ENCODE measurements around the gene HS6ST1.
"Not testable (repeated sequence)": the region's sequence is repeated elsewhere in the genome, so short reads cannot be mapped to it uniquely, and the experiment has no call there.

HS6ST1 gene

DNA sequence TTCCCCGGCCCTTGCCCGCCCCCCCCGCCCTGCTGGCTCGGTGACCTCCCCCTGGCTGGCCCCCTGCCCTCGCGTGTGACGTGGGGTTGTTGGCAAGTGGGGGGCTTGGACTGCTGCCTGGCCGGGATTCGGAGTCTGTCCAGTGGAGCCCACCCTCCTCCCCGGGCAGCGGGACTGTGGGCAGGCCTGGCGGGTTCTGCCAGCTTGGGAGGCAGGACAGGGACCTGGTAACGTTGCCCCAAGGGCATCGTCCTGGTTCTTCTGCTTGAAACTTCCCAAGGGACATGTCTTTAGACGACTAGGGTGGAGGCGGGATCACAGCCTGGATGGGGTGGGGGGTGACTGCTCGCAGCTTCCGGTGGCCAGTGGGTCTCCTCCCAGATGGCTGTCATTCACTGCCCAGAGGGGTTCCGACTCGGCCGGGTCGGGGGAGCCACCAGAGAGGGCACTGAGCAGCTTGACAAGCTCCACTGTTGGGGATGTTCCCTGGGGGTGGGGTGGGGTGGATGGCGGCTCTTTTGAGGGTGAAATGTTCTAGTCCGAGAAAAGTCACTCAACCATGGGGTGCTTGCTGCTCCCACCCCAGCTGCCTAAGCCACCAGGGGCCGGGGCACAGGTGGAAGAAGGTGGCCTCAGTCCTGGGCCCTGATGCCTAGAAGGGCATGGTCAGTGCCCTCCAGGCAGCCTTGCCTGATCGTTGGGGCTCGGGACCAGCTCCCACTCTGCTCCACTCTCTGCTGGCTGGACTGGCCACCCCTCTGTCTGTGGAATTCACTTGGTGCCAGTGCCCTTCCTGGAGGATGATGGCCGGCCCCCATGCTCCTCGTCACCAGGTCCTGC, 4.3 kb upstream of the HS6ST1 start:
- DNase-seq (ENCODE audit: extremely low read depth in 1 of 2, low read depth in 1 of 2) = no peak

- peak; percentile 34 to 72 for DNase-seq (ENCODE audit: extremely low read depth in 1 of 2, low read depth in 1 of 2)
Observed at GRCh38 chr2:128321784-128322714, 3.4 kb upstream of the HS6ST1 start.

DNA sequence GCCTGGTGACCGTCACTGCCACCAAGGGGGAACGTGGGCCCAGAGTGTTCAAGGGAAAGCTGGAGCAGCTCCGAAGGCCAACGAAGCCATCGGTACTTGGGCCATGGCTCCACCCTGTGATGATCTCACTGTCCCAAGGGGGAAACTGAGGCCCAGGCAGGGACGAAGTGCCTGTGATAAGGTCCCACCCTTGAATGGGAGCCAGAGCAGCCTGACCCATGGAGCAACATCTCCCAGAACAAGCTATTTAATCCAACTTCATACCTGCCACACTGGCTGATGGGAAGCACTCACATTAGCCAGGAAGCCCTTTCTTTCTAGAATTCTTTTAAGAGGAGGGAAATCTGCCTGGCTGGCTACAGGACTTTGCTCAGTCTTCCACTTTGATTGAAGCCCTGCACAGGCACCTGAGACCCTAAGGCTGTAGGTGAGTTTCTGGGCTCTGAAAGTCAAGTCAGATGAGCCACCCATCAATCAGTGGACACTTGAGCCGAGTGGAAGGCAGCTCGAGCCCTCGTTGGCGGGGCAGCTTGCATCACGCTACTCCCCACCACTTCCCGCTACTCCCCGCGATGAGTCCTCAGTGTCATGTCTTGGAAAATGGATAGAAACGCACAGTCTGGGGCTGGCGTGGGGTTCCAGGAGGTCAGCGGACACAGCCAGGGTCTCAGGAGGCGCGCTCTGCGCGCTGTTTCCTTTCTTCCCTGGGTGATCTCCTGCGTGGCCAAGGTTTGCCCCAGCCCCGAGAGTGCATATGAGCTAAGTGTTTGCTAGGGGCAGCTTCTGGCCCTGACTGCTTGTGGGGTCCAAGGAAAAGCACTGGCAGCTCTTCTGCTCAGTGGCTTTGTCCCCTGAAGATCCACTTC, 2.5 kb upstream of the HS6ST1 start:
- no peak for DNase-seq (ENCODE audit: extremely low read depth in 1 of 2, low read depth in 1 of 2)

DNA sequence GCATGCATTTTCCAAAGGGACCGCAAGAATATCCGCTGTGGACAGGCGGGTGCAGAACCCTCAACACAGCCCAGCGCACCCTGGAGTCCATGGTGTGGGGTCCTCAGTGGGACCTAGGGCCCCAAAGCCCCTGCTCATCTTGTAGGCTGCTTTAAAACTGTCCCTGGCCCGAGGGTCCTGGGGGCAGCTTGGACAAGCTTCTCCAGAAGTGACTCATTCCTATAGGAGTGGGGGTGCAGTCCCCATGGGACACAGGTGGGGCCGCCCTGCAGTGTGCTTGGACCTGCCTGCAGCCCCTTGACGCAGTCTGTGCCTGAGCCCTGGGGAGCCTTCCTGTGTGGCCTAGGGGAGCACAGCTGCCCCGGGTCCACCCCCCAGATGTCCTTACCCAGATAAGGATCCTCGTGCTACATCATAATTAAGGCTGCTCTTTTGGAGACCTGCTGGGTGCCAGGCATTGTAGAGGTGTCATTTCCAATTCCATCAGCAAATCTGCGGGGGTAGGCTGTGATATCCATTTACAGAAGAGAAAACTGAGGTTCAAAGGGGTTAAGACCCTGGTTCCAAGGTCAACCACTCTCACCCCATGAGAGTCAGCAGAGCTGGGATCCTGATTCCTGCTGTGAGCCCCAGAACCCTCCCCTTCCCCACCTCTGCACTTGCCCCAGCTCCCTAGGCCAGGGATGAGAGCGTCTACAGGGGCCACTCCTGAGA, 1.7 kb upstream of the HS6ST1 start:
- DNase-seq (ENCODE audit: extremely low read depth in 1 of 2, low read depth in 1 of 2) = no peak

DNA sequence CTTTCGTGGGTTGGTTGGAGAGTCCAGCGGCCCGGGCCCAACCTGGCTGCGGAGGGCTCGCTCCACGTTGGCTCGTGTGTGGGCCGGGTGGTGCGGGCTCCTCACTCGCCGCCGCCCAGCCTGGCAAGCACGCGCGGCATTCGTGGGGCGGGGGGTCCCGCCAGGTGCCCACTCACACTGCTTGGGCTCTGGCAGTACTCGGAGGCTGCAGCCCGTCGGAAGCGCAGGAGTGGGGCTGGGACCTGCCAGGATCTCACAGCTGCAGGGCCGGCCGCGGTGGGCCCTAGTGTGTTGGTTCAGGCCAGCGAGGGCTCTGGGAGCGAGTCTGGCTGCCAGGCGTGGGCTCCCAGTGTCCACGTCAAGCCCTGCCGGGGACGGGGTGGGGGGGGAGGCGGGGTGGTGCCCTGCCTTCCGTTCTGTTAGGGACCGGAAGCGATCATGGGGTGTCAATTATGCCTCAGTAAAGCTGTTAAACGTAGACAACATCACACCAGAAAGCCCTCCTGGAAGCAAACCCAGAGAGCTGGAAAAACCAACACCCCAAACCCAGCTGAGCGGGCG, 1.0 kb upstream of the HS6ST1 start:
- no peak for DNase-seq (ENCODE audit: extremely low read depth in 1 of 2, low read depth in 1 of 2)

- not testable (repeated sequence) for DNase-seq (ENCODE audit: extremely low read depth in 1 of 2, low read depth in 1 of 2)
Observed at GRCh38 chr2:128318245-128318644, 423 bp downstream of the HS6ST1 start.

DNA sequence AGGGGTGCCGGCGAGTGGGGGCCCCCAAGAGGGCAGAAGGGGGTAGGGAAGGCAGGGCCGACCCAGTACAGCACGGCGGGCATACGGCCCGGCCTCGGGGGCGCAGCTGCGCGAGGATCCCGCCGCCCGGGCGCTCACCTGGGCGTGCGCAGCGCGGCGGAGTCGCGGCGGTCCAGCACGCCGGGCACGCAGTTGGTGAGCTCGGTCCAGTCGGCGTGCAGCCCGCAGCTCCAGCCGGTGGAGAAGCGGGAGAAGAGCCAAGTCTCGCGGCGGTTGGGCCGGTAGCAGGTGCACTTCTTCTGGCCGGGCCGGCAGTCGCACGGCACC, 806 bp downstream of the HS6ST1 start:
- not testable (repeated sequence) for DNase-seq (ENCODE audit: extremely low read depth in 1 of 2, low read depth in 1 of 2)

DNA sequence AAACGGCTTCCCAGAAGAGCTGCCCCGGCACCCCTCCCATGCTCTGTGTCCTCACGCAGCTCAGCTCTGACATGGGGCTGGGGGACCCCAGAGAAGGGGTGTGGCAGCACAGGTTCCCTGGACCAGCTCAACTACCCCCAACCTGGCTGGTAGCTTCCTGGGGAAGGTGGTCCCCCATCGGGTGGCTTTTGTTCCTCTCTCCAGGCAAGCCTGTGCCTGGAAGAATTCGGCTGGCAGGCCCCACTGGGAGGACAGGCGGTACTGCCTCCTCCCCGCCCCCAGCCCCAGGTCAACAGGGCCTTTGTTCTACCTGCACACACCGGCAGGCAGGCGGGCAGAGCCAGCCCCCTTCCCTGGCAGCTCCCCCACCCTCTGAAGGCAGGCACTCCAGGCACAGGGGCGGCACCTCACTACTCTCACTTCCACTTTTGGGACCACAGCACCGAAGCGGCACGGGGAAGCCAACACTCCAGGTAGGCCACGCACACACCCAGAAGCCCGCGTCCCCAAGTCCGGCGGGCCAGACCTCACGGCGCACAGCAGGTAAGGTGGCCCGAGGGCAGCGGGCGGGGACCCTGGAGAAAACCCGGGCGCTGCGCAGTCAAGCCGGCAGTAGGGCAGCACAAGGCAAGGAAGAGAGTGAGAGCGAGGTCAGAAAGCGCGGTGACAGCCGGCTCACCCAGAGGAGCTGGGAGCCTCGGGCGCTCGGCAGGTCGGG, 1.3 kb downstream of the HS6ST1 start:
- DNase-seq (ENCODE audit: extremely low read depth in 1 of 2, low read depth in 1 of 2) = no peak

DNA sequence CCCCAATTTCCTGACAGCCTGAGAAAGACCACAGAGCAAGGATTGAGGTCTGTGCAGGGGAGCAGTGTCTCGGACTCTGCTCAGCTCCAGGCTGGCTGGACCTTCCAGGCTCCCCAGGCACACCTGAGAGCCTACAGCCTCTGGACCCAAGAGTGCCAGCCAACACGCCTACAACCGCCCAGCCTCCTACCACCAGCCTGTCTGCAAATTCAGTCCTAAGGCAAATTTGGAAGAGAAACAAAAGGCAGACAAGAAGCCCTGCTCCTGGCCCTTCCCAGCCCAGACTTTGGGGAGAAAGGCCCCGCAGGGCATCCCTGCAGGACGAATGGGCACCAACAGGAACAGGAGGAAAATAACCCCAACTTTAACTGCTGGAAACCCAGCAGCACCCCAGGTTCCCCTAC, 1.9 kb downstream of the HS6ST1 start:
- DNase-seq (ENCODE audit: extremely low read depth in 1 of 2, low read depth in 1 of 2) = no peak

DNA sequence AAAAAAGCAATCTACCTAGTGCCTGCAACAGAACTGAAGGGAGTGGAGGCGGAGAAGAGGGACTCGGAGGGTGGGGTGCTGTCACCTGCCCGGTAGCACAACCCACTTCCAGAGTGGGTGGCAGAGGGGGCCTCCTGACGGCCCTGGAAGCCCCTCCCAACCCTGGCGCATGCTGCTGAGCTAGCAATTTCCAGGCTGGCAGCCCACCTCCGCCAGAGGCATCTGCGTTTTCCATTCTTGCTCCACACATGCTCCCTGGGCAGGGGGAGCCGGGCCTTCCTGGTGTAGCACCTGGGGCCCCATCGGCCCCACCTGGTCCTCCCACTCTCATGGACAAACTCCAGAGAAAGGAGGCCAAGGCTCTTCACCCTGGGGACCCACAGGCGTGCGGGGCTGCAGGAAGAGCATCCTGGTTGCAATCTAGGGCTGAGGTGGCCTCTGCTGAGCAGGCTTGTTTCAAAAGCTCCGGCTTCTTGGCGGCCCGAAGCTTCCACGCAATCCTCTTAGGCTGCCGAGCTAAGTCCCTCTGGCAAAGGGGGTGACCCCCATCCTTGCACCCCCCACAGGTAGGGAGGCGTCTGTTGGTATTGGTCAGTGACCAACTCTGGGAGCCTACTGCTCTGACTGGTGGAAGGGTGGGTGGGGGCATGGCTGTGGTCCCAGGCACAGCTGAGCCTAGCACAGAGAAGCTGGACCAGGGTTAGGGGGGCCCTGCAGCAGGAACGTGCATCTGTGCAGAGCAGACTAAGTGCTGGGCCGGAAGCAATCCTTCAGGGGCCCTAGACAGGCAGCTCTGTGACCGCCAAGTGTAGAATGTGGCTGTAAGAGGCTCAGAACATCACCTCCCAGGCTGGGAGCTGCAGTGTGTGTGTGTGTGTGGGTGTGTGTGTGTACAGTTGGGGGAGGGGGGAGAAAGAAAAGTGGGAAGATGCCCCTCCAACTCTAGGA, 2.6 kb downstream of the HS6ST1 start:
- DNase-seq (ENCODE audit: extremely low read depth in 1 of 2, low read depth in 1 of 2) = no peak

- no peak for DNase-seq (ENCODE audit: extremely low read depth in 1 of 2, low read depth in 1 of 2)
Observed at GRCh38 chr2:128315122-128315828, 3.4 kb downstream of the HS6ST1 start.

GRCh38 chr2:128314348-128315121, 4.1 kb downstream of the HS6ST1 start:
- DNase-seq (ENCODE audit: extremely low read depth in 1 of 2, low read depth in 1 of 2) = no peak

- no peak for DNase-seq (ENCODE audit: extremely low read depth in 1 of 2, low read depth in 1 of 2)
Observed at GRCh38 chr2:128313931-128314347, 4.7 kb downstream of the HS6ST1 start.

- no peak for DNase-seq (ENCODE audit: extremely low read depth in 1 of 2, low read depth in 1 of 2)
Observed at GRCh38 chr2:128313091-128313836, 5.4 kb downstream of the HS6ST1 start.

DNA sequence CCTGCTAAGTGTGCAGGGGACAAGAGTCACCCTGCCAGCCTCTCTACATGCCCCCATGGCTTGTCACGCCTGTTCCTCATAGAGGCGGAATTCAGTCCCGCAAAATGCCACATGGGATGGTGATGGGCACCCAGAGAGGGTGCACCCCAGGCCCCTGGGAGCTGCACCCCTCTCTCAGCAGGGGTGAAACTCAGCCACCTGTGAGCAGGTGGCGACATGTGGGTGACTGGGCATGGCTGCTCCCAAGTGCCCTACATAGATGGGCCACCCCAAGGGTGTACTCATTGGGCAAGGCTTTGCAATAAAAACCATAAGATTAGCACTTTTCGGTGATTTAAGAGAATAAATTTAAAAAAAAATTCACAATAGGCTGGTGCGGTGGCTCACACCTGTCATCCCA, 6.3 kb downstream of the HS6ST1 start:
- DNase-seq (ENCODE audit: extremely low read depth in 1 of 2, low read depth in 1 of 2) = no peak

- no peak for DNase-seq (ENCODE audit: extremely low read depth in 1 of 2, low read depth in 1 of 2)
Observed at GRCh38 chr2:128311755-128312341, 6.8 kb downstream of the HS6ST1 start.

All from activated CD8-positive, alpha-beta memory T cell treated with anti-CD3 and anti-CD28 coated beads for 1 hour (primary cell).